Urinary bladder (tissue), 4 donors: ENCODE data around the gene PTPRN2. TPM values are rescaled to one million over a fixed set of nuclear protein-coding genes. Genes with fewer than 3 reads are reported as not detected.

ENCODE experiments used
- DNase-seq: peaks from one replicate; pipeline ENCODE4 v3.0.0-alpha.2; 2015; ENCODE audit errors: extremely low spot score
- H3K27ac ChIP-seq: one replicate; pipeline ENCODE4 v1.5.1; 2013; ENCODE audit warnings: low read depth, mild to moderate bottlenecking, moderate library complexity
- H3K36me3 ChIP-seq: one replicate; pipeline ENCODE4 v1.6.1; 2013; ENCODE audit warnings: mild to moderate bottlenecking, moderate library complexity; ENCODE audit not compliant: insufficient read depth
- H3K4me1 ChIP-seq: one replicate; pipeline ENCODE4 v1.6.1; 2013; ENCODE audit warnings: mild to moderate bottlenecking, moderate library complexity; ENCODE audit not compliant: insufficient read depth
- H3K4me3 ChIP-seq: one replicate; pipeline ENCODE4 v1.5.1; 2013; ENCODE audit warnings: low read depth, low read length
- WGBS: extraction: QIAGEN DNeasy Blood & Tissue Kit; methylation state at CpG from one replicate; pipeline ENCODE4 v1.1.7; 2013; 5-methylcytosine and 5-hydroxymethylcytosine counted together
- polyA plus RNA-seq: library from polyadenylated mRNA; stranded (reverse); fragments of 200-250 nt; gene quantifications from one replicate; pipeline ENCODE4 v1.2.3, GENCODE V29; 2013
- total RNA-seq: library from RNA; depleted of rRNA; stranded (reverse); fragments of >200 nt; gene quantifications from one replicate; pipeline ENCODE4 v1.2.3, GENCODE V29; 2014
- donor health status: healthy with polysubstance abuse.
- donor health status: healthy.

PTPRN2 gene
- total and polyA plus RNA-seq, 2 donors, result 2.8 to 4.4 TPM

DNA sequence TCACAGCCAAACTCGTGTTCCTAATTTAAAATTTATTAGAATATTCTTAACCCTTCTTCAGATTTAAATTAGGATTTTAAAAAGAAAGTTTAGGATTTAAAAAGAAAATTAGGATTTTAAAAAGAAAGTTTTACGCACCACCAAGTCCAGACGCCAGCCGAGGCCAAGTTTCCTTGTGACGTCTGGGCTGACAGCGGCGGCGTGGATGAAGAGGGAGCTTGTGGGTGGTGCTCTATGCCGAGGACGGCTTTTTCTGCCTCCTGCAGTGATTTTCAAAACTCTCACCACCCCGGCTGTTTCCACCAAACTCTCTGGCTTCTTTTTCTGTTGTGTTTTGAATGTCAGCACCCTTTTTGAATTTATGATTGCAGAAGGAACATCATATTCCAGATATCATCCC, 997.9 kb downstream of the PTPRN2 start:
- DNase-seq, result no peak

DNA sequence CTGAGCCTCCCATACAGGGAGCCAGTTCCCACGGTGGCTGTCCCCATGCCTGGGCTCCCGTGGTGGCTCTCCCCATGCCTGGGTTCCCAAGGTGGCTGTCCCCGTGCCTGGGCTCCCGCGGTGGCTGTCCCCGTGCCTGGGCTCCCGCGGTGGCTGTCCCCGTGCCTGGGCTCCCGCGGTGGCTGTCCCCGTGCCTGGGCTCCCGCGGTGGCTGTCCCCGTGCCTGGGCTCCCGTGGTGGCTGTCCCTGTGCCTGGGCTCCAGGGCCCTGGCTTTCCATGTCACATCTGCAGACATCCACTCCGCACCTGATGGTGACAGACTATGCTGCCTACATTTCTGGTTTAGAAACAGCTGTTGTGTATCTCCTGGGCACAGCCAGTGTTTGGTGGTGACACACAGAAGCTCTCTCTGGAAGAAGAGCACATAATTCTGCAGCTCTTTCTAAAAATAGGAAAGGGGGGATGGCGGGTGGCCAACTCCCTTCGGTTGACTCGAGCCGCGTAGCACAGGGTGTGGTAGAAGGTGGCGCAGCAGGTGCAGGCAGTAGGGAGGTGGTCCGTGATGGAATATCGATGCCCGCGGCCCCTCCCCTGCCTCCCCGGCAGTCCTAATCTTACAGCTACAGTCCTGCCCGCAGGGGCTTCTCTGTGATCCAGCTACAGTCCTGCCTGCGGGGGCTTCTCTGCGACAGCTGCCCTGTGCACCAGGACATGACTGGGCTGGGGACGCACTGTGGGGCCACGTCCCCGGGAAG, 999.6 kb downstream of the PTPRN2 start:
- 71% methylated on average over 34 of the region's 34 CpGs for WGBS
- Histone ChIP-seq H3K36me3 (no peaks in the 10 kb centered on the region), H3K4me1 (no peaks in the 10 kb centered on the region), H3K27ac (no peak overlapping the region), H3K4me3 (no peak overlapping the region)
- no peak for DNase-seq

More for the DNA sequence above, 997.9 kb downstream of the PTPRN2 start:
- no peaks in the 10 kb centered on the region for H3K36me3 ChIP-seq
- H3K4me1 ChIP-seq, result no peaks in the 10 kb centered on the region
- H3K27ac ChIP-seq, result no peak overlapping the region
- H3K4me3 ChIP-seq, result no peak overlapping the region
- WGBS, result 53% methylated on average over 11 of the region's 11 CpGs

GRCh38 chr7:157587051-157587804, 1000.4 kb downstream of the PTPRN2 start:
- Histone ChIP-seq H3K4me1 (no peaks in the 10 kb centered on the region), H3K36me3 (no peaks in the 10 kb centered on the region), H3K4me3 (no peak overlapping the region), H3K27ac (no peak overlapping the region)
- 83% methylated on average over 12 of the region's 12 CpGs for WGBS
- DNase-seq, result no peak

- no peak for DNase-seq
- Histone ChIP-seq H3K27ac (no peak overlapping the region), H3K36me3 (no peaks in the 10 kb centered on the region), H3K4me1 (no peaks in the 10 kb centered on the region), H3K4me3 (no peak overlapping the region)
- WGBS, result 90% methylated on average over 15 of the region's 15 CpGs
These were observed 1001.1 kb downstream of the PTPRN2 start for GRCh38 chr7:157586426-157586955.

- no peak overlapping the region for H3K4me3 ChIP-seq
- no peaks in the 10 kb centered on the region for H3K36me3 ChIP-seq
- 64% methylated on average over 21 of the region's 21 CpGs for WGBS
- H3K4me1 ChIP-seq, result no peaks in the 10 kb centered on the region
- no peak for DNase-seq
- H3K27ac ChIP-seq, result no peak overlapping the region
These were observed 1002.3 kb downstream of the PTPRN2 start for GRCh38 chr7:157585113-157585861.

DNA sequence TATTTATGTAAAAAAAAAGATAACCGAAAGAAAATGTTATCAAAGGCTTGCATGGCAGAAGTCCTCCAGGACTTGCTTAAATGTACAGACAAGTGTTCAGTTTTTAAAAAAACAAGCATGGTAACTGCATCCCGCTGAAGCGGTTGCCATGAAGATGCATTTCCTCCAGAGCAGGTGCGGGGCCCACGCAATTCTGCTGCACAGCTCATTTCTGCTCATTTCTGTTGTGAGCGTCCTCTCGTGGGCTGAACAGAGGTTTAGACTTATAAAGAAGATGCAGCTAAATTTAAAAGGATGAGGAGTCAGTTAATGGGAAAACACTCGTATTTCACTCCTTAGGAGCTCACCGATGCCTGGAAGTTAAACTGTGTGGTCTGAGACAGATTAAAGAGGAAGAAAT, 1003.2 kb downstream of the PTPRN2 start:
- H3K27ac ChIP-seq, result no peak overlapping the region
- H3K36me3 ChIP-seq, result no peaks in the 10 kb centered on the region
- H3K4me3 ChIP-seq, result no peak overlapping the region
- WGBS, result 83% methylated on average over 9 of the region's 9 CpGs
- no peaks in the 10 kb centered on the region for H3K4me1 ChIP-seq
- no peak for DNase-seq

DNA sequence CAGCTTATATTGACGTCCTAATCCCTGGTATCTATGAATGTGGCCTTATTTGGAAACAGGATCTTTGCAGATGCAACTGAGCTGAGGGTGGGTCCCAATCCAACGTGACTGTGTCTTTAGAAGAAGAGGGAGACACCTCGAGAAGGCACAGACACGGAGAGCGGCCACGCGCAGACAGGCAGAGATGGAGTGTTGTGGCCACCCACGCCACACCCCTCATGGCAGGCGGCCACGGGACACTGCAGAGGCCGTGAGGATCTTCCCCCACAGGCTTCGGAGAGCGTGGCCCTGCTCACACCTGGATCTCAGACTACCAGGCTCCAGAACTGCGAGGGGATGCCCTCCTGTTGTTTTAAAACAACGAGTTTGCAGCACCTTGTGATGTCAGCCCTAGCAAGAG, 1005.9 kb downstream of the PTPRN2 start:
- H3K36me3 ChIP-seq, result no peaks in the 10 kb centered on the region
- no peak overlapping the region for H3K27ac ChIP-seq
- no peak overlapping the region for H3K4me3 ChIP-seq
- 66% methylated on average over 15 of the region's 15 CpGs for WGBS
- no peak for DNase-seq
- no peaks in the 10 kb centered on the region for H3K4me1 ChIP-seq

GRCh38 chr7:157580324-157580723, 1007.3 kb downstream of the PTPRN2 start:
- Histone ChIP-seq H3K27ac (no peak overlapping the region), H3K4me3 (no peak overlapping the region), H3K36me3 (no peaks in the 10 kb centered on the region), H3K4me1 (no peaks in the 10 kb centered on the region)
- DNase-seq, result no peak
- 74% methylated on average over 10 of the region's 10 CpGs for WGBS

- no peaks in the 10 kb centered on the region for H3K4me1 ChIP-seq
- no peak overlapping the region for H3K27ac ChIP-seq
- no peak for DNase-seq
- WGBS, result 25% methylated on average over 16 of the region's 16 CpGs
- no peaks in the 10 kb centered on the region for H3K36me3 ChIP-seq
- no peak overlapping the region for H3K4me3 ChIP-seq
These were observed 1008.2 kb downstream of the PTPRN2 start for GRCh38 chr7:157579425-157579824.

GRCh38 chr7:157577796-157578339, 1009.8 kb downstream of the PTPRN2 start:
- no peak for DNase-seq
- no peak overlapping the region for H3K27ac ChIP-seq
- no peaks in the 10 kb centered on the region for H3K36me3 ChIP-seq
- H3K4me3 ChIP-seq, result no peak overlapping the region
- H3K4me1 ChIP-seq, result no peaks in the 10 kb centered on the region
- WGBS, result 92% methylated on average over 31 of the region's 31 CpGs

DNA sequence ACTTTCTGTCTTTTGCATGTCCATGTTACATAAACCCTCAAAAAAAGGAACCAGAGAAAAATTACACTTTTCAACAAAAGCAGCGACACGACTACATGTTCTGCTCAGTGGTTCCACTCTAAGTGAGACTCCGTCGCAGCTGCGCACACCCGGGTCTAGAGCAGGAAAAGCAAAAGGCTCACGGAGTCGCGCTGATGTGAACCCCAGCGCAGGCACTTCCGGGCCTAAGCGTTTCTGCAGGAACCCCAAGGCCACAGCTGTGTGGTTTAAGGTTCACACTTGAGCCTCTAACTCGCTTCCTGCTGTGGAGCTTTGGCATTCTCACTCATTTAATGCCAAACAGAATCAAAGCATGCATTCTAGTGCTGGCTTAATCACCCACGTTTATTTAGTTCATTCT, 1010.6 kb downstream of the PTPRN2 start:
- WGBS, result 79% methylated on average over 14 of the region's 14 CpGs
- H3K4me3 ChIP-seq, result no peak overlapping the region
- no peak for DNase-seq
- no peaks in the 10 kb centered on the region for H3K36me3 ChIP-seq
- H3K27ac ChIP-seq, result no peak overlapping the region
- H3K4me1 ChIP-seq, result no peaks in the 10 kb centered on the region

- Histone ChIP-seq H3K27ac (no peak overlapping the region), H3K4me1 (no peaks in the 10 kb centered on the region), H3K36me3 (no peaks in the 10 kb centered on the region), H3K4me3 (peak overlapping the region; percentile 7)
- DNase-seq, result no peak
- 50% methylated on average over 36 of the region's 36 CpGs for WGBS
These were observed 1011.2 kb downstream of the PTPRN2 start for GRCh38 chr7:157576415-157576814.

GRCh38 chr7:157575777-157576176, 1011.8 kb downstream of the PTPRN2 start:
- H3K4me3 ChIP-seq, result no peak overlapping the region
- WGBS, result 83% methylated on average over 5 of the region's 5 CpGs
- H3K4me1 ChIP-seq, result no peaks in the 10 kb centered on the region
- no peak for DNase-seq
- no peak overlapping the region for H3K27ac ChIP-seq
- H3K36me3 ChIP-seq, result no peaks in the 10 kb centered on the region
